HEK293T (cell line): Measurements from ENCODE around the gene PTCH1.

Experiments
- ARNT ChIP-seq: fragments of 450-650 bp; IDR thresholded peaks from 2 replicates; pipeline ENCODE4 v1.6.1; 2017; ENCODE audit warnings: mild to moderate bottlenecking
- FOXA1 ChIP-seq: fragments of 450-650 bp; IDR thresholded peaks from 2 replicates; pipeline ENCODE4 v1.6.1; 2016; ENCODE audit warnings: mild to moderate bottlenecking
- L3MBTL2 ChIP-seq: fragments of 450-650 bp; conservative IDR thresholded peaks from 2 replicates; pipeline ENCODE4 v1.6.1; 2016; ENCODE audit warnings: mild to moderate bottlenecking
- SP1 ChIP-seq: fragments of 450-650 bp; IDR thresholded peaks from 2 replicates; pipeline ENCODE4 v1.6.1; 2017
- SUZ12 ChIP-seq: fragments of 450-650 bp; IDR thresholded peaks from 2 replicates; pipeline ENCODE4 v1.6.1; 2016; ENCODE audit warnings: mild to moderate bottlenecking
- TARDBP ChIP-seq: fragments of 450-650 bp; IDR thresholded peaks from 2 replicates; pipeline ENCODE4 v1.6.1; 2016
- TF ChIP-seq, protein P1 (sequence below): fragments of 450-650 bp; IDR thresholded peaks from 2 replicates; pipeline ENCODE4 v1.6.1; 2016

DNA sequence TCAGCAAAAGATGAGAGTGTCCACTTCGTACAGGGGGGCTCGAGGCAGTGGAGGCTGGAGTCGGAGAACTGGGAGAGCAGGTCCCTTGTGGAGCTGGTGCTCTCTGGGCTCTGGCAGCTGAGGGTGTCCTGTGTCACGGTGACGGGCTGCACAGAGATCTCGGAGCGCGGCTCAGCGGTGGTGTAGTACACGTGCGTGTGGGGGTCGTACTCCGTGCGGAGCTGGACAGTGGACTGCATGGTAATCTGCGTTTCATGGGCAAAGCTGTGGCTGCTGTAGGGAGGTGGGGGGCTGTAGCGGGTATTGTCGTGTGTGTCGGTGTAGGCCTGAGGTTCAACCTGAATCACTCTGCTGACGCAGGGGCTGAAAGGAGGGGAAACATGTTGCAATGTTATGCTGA is 48.0 kb downstream of the PTCH1 start:
- no peak for TF ChIP-seq FOXA1
- TF ChIP-seq L3MBTL2: no peak
- TF ChIP-seq, protein P1, sequence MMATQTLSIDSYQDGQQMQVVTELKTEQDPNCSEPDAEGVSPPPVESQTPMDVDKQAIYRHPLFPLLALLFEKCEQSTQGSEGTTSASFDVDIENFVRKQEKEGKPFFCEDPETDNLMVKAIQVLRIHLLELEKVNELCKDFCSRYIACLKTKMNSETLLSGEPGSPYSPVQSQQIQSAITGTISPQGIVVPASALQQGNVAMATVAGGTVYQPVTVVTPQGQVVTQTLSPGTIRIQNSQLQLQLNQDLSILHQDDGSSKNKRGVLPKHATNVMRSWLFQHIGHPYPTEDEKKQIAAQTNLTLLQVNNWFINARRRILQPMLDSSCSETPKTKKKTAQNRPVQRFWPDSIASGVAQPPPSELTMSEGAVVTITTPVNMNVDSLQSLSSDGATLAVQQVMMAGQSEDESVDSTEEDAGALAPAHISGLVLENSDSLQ: no peak
- TF ChIP-seq ARNT: no peak
- TF ChIP-seq SUZ12: no peak
- no peak for TF ChIP-seq TARDBP
- TF ChIP-seq SP1: no peak
